Loucy (cell line): ENCODE measurements around the gene HTRA3.

Source experiments
- H2AFZ ChIP-seq: fragments of 200-600 bp; sonication (generic); 2 replicates; pipeline ENCODE4 v1.6.0; 2016; ENCODE audit warnings: antibody characterized with exemption, mild to moderate bottlenecking, low read length, moderate library complexity
- H3F3A ChIP-seq: fragments of 200-600 bp; 2 replicates; pipeline ENCODE4 v1.6.0; 2016; ENCODE audit warnings: antibody characterized with exemption, low read depth, mild to moderate bottlenecking
- H3K27me3 ChIP-seq: fragments of 200-600 bp; sonication (generic); 2 replicates; pipeline ENCODE4 v1.6.1; 2014; ENCODE audit warnings: low read length, mild to moderate bottlenecking; ENCODE audit not compliant: insufficient read depth, poor library complexity, severe bottlenecking
- H3K36me3 ChIP-seq: fragments of 200-600 bp; sonication (generic); 2 replicates; pipeline ENCODE4 v1.6.1; 2016; ENCODE audit warnings: low read length; ENCODE audit not compliant: insufficient read depth
- H3K4me1 ChIP-seq: fragments of 200-600 bp; sonication (generic); 2 replicates; pipeline ENCODE4 v1.5.1; 2014; ENCODE audit warnings: low read length, mild to moderate bottlenecking; ENCODE audit not compliant: insufficient read depth, poor library complexity, severe bottlenecking
- H3K4me2 ChIP-seq: fragments of 200-600 bp; sonication (generic); 2 replicates; pipeline ENCODE4 v1.6.0; 2014; ENCODE audit warnings: antibody characterized with exemption, low read length, low read depth, mild to moderate bottlenecking; ENCODE audit not compliant: poor library complexity, severe bottlenecking
- H3K4me3 ChIP-seq: fragments of 200-600 bp; sonication (generic); 2 replicates; pipeline ENCODE4 v1.5.1; 2014; ENCODE audit warnings: low read length, mild to moderate bottlenecking, mixed read lengths; ENCODE audit not compliant: poor library complexity, severe bottlenecking
- H3K79me2 ChIP-seq: fragments of 200-600 bp; sonication (generic); 2 replicates; pipeline ENCODE4 v1.6.1; 2014; ENCODE audit warnings: low read length; ENCODE audit not compliant: insufficient read depth
- H3K9ac ChIP-seq: fragments of 200-600 bp; sonication (generic); 2 replicates; pipeline ENCODE4 v1.6.0; 2014; ENCODE audit warnings: mild to moderate bottlenecking, low read depth, low read length, moderate library complexity; ENCODE audit not compliant: poor library complexity, severe bottlenecking
- H3K9me2 ChIP-seq: fragments of 200-600 bp; sonication (generic); replicated peaks from 2 replicates; pipeline ENCODE4 v1.6.1; 2016; ENCODE audit warnings: low read depth, low read length, mixed read lengths
- H3K9me3 ChIP-seq: fragments of 200-600 bp; sonication (generic); 2 replicates; pipeline ENCODE4 v1.6.1; 2014; ENCODE audit warnings: mild to moderate bottlenecking, antibody characterized with exemption, low read length, low read depth; ENCODE audit not compliant: insufficient read depth
- H4K20me1 ChIP-seq: fragments of 200-600 bp; sonication (generic); 2 replicates; pipeline ENCODE4 v1.6.0; 2014; ENCODE audit warnings: antibody characterized with exemption, low read length, mild to moderate bottlenecking; ENCODE audit not compliant: insufficient read depth, poor library complexity, severe bottlenecking
- CTCF ChIP-seq: fragments of 200-600 bp; sonication (generic); conservative IDR thresholded peaks from 2 replicates; pipeline ENCODE4 v1.5.1; 2014; ENCODE audit warnings: mild to moderate bottlenecking, antibody characterized with exemption, low read length
- EZH2phosphoT487 ChIP-seq: fragments of 200-600 bp; IDR thresholded peaks from 2 replicates; pipeline ENCODE4 v1.6.1; 2018; ENCODE audit warnings: antibody characterized with exemption, mild to moderate bottlenecking, moderate library complexity, borderline replicate concordance

Gene HTRA3

GRCh38 chr4:8343262-8343966 lies 73.9 kb downstream of the HTRA3 start:
- Histone ChIP-seq H3K4me3 (no peak overlapping the region), H3K9me2 (no peaks in the 10 kb centered on the region), H3K79me2 (no peaks in the 10 kb centered on the region), H3K4me2 (no peak overlapping the region), H3F3A (no peaks in the 10 kb centered on the region), H3K36me3 (no peaks in the 10 kb centered on the region), H3K27me3 (no peaks in the 10 kb centered on the region), H2AFZ (no peak overlapping the region), H3K4me1 (no peaks in the 10 kb centered on the region), H3K9me3 (no peaks in the 10 kb centered on the region; the same call in 1 of the 2 replicates), H3K9ac (no peak overlapping the region), H4K20me1 (no peaks in the 10 kb centered on the region)
- TF ChIP-seq EZH2phosphoT487 = no peak
- TF ChIP-seq CTCF = no peak

- H3K27me3 ChIP-seq = no peaks in the 10 kb centered on the region
- no peaks in the 10 kb centered on the region; the same call in 1 of the 2 replicates for H3K9me3 ChIP-seq
- H3F3A ChIP-seq = no peaks in the 10 kb centered on the region
- no peaks in the 10 kb centered on the region for H4K20me1 ChIP-seq
- no peak overlapping the region for H3K4me2 ChIP-seq
- TF ChIP-seq CTCF (no peak), EZH2phosphoT487 (no peak)
- no peaks in the 10 kb centered on the region for H3K36me3 ChIP-seq
- no peak overlapping the region for H3K9ac ChIP-seq
- no peak overlapping the region for H2AFZ ChIP-seq
- H3K9me2 ChIP-seq = no peaks in the 10 kb centered on the region
- no peak overlapping the region for H3K4me3 ChIP-seq
- no peaks in the 10 kb centered on the region for H3K79me2 ChIP-seq
- H3K4me1 ChIP-seq = no peaks in the 10 kb centered on the region
Observed at GRCh38 chr4:8343967-8344331, 74.4 kb downstream of the HTRA3 start.

- Histone ChIP-seq H4K20me1 (no peaks in the 10 kb centered on the region), H2AFZ (no peak overlapping the region), H3K4me2 (no peak overlapping the region), H3K36me3 (no peaks in the 10 kb centered on the region), H3F3A (no peaks in the 10 kb centered on the region), H3K9me2 (no peaks in the 10 kb centered on the region), H3K4me1 (no peaks in the 10 kb centered on the region), H3K9ac (no peak overlapping the region), H3K79me2 (no peaks in the 10 kb centered on the region), H3K9me3 (no peaks in the 10 kb centered on the region; the same call in 1 of the 2 replicates), H3K27me3 (no peaks in the 10 kb centered on the region), H3K4me3 (no peak overlapping the region)
- no peak for TF ChIP-seq EZH2phosphoT487
- TF ChIP-seq CTCF = no peak
Observed at GRCh38 chr4:8344377-8344776, 74.8 kb downstream of the HTRA3 start.
